ENCODE measurements around the gene TM7SF3.
"Not testable (repeated sequence)": the region's sequence is repeated elsewhere in the genome, so short reads cannot be mapped to it uniquely, and the experiment has no call there.

TM7SF3 gene

DNA sequence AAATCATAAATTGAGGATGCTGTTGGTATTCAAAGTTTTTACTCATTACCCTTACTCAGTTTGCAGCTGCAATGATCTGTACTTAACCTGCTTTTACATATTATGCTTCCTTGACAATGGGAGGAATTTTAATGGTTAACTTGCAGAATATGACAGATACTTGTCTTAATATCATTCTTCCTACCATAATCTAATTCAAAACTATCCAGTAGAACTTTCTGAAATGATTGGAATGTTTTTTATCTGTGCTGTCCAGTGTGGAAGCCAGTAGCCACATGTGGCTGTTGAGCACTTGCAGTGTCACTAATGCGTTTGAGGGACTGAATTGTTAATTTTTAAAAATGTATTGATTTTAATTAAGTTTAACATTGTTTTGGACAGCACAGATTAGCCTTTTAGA lies 52.4 kb downstream of the TM7SF3 start:
- no peak for TF ChIP-seq ZNF70 (CRISPR knock-in tag; IDR thresholded peaks at IDR 0.05)
- TF ChIP-seq ZFP3 (CRISPR knock-in tag; IDR thresholded peaks at IDR 0.05), result 0 out of 2 replicates have a peak, but pooled peaks have one; percentile 14
- TF ChIP-seq, protein P1, sequence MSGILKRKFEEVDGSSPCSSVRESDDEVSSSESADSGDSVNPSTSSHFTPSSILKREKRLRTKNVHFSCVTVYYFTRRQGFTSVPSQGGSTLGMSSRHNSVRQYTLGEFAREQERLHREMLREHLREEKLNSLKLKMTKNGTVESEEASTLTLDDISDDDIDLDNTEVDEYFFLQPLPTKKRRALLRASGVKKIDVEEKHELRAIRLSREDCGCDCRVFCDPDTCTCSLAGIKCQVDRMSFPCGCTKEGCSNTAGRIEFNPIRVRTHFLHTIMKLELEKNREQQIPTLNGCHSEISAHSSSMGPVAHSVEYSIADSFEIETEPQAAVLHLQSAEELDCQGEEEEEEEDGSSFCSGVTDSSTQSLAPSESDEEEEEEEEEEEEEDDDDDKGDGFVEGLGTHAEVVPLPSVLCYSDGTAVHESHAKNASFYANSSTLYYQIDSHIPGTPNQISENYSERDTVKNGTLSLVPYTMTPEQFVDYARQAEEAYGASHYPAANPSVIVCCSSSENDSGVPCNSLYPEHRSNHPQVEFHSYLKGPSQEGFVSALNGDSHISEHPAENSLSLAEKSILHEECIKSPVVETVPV (CRISPR knock-in tag; IDR thresholded peaks at IDR 0.05), result no peak
- no peak for TF ChIP-seq ZNF565 (CRISPR knock-in tag; conservative IDR thresholded peaks at IDR 0.05; ENCODE audit: low read depth)
- TF ChIP-seq, protein P2, sequence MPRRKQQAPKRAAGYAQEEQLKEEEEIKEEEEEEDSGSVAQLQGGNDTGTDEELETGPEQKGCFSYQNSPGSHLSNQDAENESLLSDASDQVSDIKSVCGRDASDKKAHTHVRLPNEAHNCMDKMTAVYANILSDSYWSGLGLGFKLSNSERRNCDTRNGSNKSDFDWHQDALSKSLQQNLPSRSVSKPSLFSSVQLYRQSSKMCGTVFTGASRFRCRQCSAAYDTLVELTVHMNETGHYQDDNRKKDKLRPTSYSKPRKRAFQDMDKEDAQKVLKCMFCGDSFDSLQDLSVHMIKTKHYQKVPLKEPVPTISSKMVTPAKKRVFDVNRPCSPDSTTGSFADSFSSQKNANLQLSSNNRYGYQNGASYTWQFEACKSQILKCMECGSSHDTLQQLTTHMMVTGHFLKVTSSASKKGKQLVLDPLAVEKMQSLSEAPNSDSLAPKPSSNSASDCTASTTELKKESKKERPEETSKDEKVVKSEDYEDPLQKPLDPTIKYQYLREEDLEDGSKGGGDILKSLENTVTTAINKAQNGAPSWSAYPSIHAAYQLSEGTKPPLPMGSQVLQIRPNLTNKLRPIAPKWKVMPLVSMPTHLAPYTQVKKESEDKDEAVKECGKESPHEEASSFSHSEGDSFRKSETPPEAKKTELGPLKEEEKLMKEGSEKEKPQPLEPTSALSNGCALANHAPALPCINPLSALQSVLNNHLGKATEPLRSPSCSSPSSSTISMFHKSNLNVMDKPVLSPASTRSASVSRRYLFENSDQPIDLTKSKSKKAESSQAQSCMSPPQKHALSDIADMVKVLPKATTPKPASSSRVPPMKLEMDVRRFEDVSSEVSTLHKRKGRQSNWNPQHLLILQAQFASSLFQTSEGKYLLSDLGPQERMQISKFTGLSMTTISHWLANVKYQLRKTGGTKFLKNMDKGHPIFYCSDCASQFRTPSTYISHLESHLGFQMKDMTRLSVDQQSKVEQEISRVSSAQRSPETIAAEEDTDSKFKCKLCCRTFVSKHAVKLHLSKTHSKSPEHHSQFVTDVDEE (CRISPR knock-in tag; IDR thresholded peaks at IDR 0.05), result 0 out of 2 replicates have a peak, but pooled peaks have one; percentile 46
- TF ChIP-seq ESRRG (CRISPR knock-in tag; IDR thresholded peaks at IDR 0.05), result no peak
- TF ChIP-seq, protein P3, sequence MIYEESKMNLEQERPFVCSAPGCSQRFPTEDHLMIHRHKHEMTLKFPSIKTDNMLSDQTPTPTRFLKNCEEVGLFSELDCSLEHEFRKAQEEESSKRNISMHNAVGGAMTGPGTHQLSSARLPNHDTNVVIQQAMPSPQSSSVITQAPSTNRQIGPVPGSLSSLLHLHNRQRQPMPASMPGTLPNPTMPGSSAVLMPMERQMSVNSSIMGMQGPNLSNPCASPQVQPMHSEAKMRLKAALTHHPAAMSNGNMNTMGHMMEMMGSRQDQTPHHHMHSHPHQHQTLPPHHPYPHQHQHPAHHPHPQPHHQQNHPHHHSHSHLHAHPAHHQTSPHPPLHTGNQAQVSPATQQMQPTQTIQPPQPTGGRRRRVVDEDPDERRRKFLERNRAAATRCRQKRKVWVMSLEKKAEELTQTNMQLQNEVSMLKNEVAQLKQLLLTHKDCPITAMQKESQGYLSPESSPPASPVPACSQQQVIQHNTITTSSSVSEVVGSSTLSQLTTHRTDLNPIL (CRISPR knock-in tag; IDR thresholded peaks at IDR 0.05; ENCODE audit: low read depth), result no peak
- peak; percentile 81 for TF ChIP-seq ISL1 (CRISPR knock-in tag; IDR thresholded peaks at IDR 0.05)
- TF ChIP-seq ZC3H10 (CRISPR knock-in tag; IDR thresholded peaks at IDR 0.05), result no peak
- TF ChIP-seq TOX (CRISPR knock-in tag; IDR thresholded peaks at IDR 0.05; ENCODE audit: borderline replicate concordance), result no peak
- TF ChIP-seq ZFP30 (CRISPR knock-in tag; IDR thresholded peaks at IDR 0.05), result no peak
- ATAC-seq, result peak; percentile 74

DNA sequence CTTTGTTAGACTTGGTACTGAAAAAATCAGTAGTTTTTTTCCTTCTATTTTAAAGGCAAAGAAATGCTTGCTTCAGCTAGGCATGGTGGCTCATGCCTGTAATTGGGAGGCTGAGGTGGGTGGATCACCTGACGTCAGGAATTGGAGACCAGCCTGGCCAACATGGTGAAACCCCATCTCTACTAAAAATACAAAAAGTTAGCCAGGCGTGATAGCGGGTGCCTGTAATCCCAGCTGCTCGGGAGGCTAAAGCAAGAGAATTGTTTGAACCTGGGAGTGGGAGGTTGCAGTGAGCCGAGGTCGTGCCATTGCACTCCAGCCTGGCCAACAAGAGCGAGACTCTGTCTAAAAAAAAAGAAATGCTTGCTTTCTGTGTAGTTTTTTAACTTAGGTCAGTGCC lies 52.8 kb downstream of the TM7SF3 start:
- ATAC-seq, result not testable (repeated sequence)

DNA sequence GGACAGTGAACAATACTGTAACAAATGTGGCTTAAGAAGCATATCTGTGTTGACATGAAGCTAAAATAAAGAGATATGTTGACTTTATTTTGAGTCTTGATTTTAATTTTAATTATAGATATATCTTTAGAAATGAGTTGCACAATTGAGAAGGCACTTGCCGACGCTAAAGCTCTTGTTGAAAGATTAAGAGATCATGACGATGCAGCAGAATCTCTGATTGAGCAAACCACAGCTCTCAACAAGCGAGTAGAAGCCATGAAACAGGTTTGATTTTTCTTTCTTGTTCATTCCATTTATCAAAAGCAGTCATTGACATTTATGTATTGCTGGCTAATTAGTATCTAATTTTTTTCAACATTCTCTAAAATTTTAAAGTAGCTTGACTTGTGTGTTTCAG lies 60.2 kb downstream of the TM7SF3 start:
- TF ChIP-seq TCF4 (CRISPR knock-in tag; IDR thresholded peaks at IDR 0.05; ENCODE audit: borderline replicate concordance), result no peak
- no peak for TF ChIP-seq ISL1 (CRISPR knock-in tag; IDR thresholded peaks at IDR 0.05)
- no peak for ATAC-seq

DNA sequence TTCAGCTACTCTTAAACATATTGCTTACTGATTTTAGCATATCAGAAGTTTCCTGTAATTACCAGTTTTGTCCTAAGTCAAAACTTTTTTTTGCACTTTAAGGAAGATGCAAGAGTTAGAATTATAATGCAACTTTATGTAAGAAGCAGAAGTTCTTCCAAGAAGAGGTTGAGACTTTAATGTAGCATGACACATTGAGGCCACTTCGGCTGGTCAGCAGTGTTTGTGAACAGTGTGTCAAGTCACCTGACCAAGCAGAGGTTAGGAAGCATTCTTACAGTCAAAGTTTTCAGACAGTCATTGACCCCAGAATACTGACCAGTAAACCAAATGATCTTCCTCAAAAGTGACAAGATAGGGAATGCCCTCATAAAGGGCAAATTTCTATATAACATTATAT lies 60.7 kb downstream of the TM7SF3 start:
- TF ChIP-seq, protein P2 (CRISPR knock-in tag; IDR thresholded peaks at IDR 0.05), result no peak
- no peak for TF ChIP-seq ZFP30 (CRISPR knock-in tag; IDR thresholded peaks at IDR 0.05)
- ATAC-seq, result no peak

DNA sequence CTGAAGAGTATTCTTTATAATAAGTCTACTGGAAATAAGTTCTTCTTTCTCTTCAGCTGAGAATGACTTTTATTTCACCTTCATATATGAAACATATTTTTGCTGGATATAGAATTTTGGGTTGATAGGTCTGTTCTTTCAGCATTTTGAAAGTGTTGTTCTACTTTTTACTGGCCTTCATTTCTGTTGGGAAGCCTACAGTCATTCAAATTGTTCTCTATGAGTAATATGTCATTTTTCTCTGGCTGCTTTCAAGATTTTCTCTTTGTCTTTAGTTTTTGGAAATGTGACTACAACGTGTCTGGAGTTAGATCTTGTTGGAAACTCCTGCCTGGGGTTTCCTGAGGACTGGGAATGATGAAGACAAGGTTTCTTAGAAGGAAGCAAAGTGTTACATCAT lies 65.9 kb downstream of the TM7SF3 start:
- TF ChIP-seq ZFP30 (CRISPR knock-in tag; IDR thresholded peaks at IDR 0.05) (no peak), OSR1 (CRISPR knock-in tag; IDR thresholded peaks at IDR 0.05) (no peak)
- ATAC-seq, result no peak

DNA sequence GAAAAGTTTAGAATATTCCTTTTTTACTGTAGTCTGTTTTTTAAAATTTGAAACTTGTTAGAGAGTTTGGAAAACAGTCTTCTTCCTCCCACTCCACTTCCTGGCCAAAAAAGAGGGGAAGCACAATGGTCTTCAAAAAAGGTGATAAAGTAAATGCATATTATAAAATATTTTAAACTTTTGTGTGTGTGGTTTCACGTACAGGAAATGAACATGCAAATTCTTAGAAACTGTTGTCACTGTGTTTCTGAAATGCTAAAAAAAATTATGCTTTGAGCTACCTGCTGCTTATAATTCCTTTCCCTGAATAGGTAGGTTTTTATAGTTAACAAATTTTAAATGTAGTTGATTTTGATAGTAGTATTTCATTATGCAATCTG lies 73.0 kb downstream of the TM7SF3 start:
- ATAC-seq, result no peak
- TF ChIP-seq GLIS3 (CRISPR knock-in tag; IDR thresholded peaks at IDR 0.05) (no peak), ZFP30 (CRISPR knock-in tag; IDR thresholded peaks at IDR 0.05) (no peak), TCF4 (CRISPR knock-in tag; IDR thresholded peaks at IDR 0.05; ENCODE audit: borderline replicate concordance) (no peak), SNAI2 (CRISPR knock-in tag; IDR thresholded peaks at IDR 0.05) (no peak), RARB (CRISPR knock-in tag; IDR thresholded peaks at IDR 0.05) (no peak), ZC3H10 (CRISPR knock-in tag; IDR thresholded peaks at IDR 0.05) (no peak), ARNTL (CRISPR knock-in tag; IDR thresholded peaks at IDR 0.05; ENCODE audit: borderline replicate concordance, low read depth) (no peak), CSDC2 (CRISPR knock-in tag; IDR thresholded peaks at IDR 0.05) (no peak), ZNF565 (CRISPR knock-in tag; conservative IDR thresholded peaks at IDR 0.05; ENCODE audit: low read depth) (no peak), ZNF70 (CRISPR knock-in tag; IDR thresholded peaks at IDR 0.05) (no peak), ZFP3 (CRISPR knock-in tag; IDR thresholded peaks at IDR 0.05) (no peak), ESRRG (CRISPR knock-in tag; IDR thresholded peaks at IDR 0.05) (no peak)
- TF ChIP-seq, protein P2 (CRISPR knock-in tag; IDR thresholded peaks at IDR 0.05), result no peak
- TF ChIP-seq, protein P4, sequence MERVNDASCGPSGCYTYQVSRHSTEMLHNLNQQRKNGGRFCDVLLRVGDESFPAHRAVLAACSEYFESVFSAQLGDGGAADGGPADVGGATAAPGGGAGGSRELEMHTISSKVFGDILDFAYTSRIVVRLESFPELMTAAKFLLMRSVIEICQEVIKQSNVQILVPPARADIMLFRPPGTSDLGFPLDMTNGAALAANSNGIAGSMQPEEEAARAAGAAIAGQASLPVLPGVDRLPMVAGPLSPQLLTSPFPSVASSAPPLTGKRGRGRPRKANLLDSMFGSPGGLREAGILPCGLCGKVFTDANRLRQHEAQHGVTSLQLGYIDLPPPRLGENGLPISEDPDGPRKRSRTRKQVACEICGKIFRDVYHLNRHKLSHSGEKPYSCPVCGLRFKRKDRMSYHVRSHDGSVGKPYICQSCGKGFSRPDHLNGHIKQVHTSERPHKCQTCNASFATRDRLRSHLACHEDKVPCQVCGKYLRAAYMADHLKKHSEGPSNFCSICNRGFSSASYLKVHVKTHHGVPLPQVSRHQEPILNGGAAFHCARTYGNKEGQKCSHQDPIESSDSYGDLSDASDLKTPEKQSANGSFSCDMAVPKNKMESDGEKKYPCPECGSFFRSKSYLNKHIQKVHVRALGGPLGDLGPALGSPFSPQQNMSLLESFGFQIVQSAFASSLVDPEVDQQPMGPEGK (CRISPR knock-in tag; IDR thresholded peaks at IDR 0.05; ENCODE audit: borderline replicate concordance), result no peak
